Limb (tissue), 2 donors: ENCODE results near the gene COL5A2.
A peak's percentile ranks its signal among the peaks of the same experiment; 100 is the strongest.

Experiments
- DNase-seq, 2 donors: peaks; one replicate each; pipeline ENCODE4 v3.0.0-alpha.2; 2016; ENCODE audit errors: extremely low spot score in 2 of 2

COL5A2 gene

DNA sequence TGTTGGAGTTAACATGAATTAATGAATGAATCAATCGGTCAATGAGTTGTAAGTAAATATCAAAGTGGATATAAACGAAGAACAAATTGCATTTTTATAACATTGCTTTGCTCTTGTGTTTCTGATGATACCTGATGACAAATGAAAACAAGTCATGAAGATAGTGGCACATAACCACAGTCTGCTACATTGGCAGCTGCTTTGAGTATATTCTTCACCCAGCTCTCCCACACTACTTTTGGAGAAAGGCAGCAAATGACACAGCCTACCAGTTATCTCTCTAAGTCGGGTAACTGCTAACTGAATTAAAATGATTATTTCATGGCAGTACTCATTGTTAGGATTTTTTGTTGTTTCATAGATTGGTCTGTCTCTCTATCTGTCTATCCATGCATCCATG, 76.8 kb downstream of the COL5A2 start:
- DNase-seq: no peak

DNA sequence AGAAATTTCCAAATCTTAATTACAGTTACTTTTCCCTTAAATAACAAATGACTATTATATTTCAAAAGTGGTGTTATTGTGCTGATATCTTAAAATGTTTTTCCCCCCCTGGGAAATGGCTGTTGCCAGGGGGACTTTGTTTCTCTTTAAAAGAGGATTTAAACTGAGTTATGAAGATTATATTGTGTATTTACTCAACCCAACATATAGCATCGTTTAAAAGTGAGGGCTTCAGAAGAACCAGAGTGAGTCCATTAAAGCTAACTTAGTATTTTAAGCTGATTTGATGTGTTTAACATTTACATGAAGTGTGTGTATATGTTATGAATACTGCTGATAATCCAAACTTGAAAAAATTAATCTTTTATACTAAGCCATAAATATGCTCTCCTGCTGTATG, 81.6 kb downstream of the COL5A2 start:
- no peak for DNase-seq

DNA sequence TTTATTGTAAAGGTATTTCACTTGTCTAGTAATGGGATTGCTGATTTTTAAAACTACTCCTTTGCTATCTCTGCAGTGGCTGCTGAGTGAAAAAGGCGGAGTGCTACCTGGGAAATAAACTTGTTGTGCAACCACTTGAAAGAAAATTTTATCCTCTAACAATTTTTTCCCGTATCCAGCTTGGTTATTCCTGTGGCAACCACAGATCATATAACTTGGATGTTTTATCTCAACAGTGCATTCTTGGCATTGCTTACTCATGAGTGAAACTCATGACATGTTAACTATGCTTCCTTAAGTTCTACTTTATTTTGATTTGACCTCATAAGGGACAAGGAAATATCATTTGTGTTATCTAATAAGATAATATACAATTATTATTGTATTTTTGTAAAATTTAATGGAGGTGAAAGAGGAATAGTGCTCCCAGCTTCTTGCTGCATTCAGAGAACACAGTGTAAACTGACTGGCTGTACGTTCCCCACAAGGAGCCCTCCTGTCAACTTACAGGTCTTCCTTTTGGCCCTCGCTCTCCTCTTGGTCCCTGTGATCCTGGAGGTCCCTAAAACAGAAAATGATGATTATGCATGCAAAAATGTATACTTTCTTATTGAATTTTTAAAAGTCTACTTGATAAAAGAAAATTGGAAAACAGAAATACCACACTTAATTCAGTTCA, 82.7 kb downstream of the COL5A2 start:
- DNase-seq: no peak

DNA sequence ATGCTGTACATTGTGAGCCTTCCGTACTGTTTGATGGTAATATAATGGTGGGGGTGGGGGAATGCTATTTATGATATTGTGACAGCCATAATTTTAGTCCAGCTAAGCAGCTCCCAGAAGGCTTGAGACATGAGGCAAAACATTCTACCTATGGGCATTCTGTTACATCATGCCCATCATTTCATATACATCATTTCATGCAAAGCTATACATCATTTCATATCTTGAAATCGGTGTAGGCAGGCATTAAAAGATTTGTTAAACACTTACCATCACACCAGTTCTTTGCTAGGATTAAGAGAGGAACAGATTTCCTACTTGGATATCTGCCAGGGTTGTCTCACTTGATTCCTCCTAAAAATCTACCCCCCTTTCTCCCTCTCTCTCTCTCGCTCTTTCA, 84.5 kb downstream of the COL5A2 start:
- DNase-seq: no peak

DNA sequence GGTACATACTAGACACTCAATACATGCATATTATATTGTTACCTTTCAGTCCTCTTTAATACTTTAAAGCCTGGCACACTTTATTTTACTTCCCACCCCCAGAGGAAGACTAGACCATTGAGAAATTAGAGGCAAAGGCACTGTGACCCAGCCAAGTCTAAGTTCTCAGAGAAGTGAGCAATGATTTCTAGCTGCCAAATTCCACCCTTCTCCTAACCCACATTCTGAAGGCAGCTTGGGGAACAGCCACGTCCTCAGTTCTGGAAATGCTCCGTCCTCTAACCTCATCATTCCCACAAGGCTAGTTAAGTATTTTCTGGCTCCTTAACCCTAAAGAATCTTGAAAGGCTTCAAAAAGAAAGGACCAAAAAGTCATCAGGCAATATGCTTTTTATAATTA, 86.6 kb downstream of the COL5A2 start:
- peak in 1 of 2 donors; percentile 48 for DNase-seq

DNA sequence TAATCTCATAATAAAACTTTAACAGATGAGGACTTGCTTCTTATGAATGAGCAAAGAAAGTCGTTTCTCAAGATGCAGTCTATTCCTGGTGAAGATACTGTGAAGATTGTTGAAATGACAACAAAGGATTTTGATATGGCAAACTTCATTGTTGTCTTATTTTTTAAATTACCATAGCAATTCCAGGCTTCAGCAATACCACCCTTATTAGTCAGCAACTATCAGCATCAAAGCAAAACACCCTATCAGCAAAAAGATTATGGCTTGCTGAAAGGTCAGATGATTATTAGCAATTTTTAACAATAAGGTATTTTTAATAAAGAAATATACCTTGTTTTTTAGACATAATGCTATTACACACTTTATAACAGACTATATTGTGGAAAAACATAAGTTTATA, 88.3 kb downstream of the COL5A2 start:
- no peak for DNase-seq

DNA sequence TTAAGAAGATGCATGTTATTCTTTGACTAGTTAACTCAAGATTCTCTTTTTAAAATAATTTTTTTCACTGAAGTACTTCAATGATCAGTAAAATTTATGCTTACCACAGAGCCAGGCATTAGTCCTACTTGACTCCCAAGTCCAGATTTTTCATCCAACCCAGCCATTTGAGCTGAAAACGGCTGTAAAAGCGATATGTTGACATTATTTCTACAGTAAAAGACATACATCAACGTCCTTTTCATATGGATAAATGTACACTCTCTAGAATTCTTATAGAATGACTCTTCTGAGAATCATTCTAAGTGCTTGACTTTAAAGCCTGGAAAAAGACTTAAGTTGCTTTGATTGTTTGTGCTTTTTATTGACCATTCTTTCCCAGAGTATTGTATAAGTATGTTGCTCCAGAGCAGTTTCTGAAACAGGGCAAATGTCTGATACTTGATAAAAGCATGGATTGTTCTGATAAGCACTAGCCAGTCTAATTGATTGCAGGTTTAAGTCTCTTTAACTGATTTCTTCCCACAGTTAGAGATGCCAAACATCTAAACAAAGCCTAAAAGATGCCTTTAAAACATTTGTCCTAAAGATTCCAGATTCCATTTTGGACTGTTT, 90.9 kb downstream of the COL5A2 start:
- DNase-seq: peak in 1 of 2 donors; percentile 48

DNA sequence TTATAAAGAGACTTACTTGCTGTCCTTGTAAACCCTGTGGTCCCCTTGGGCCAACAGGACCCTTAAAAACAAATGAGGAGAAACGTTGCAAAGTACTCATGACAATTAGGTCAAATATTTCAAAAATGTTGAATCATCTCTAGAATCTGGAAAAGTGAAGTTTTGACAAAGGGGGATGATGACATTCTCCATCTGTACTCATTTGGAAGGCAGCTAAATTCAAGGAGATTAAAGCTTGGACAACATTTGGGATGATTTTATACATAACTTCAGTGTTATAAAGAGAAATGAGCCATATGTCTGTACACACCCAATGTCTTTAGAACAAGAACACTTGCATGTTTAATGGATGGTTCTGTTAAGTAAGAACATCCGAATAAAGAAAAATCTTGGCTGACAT, 92.9 kb downstream of the COL5A2 start:
- no peak for DNase-seq

DNA sequence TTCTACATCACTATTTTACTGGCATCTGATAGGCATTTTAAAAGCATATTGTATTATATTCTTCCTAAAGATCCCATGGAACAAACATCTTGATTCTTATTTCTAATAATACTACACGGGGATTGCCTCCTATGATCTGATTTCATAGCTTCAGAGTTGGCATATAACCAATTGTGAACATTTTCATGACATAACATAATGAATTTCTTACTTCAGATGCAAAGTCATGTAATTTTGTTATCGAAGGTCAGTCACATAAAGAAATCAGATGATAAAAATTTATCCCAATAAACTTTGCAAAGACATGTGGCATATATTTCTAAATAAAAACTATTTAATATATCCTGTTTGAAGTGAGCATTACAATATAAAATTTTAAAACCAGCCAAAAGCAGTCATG, 93.3 kb downstream of the COL5A2 start:
- DNase-seq: no peak

DNA sequence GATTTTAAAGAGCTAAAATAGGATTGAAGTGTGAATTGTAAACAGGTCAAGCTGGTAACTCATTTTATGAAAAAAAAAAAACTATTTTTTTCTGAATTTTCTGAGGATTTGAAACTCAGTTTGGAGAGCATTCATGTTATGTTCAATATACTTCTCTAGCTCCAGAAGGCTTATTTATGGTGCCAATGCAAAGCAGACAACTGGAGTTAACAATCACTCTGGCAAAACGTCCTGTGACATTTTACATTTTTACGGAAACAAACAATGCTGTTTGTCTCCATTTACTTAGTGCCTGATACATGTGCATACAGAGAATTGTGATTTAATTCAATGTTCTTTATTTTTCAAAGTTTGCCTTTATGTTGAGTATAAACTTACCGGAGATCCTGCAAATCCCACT, 96.0 kb downstream of the COL5A2 start:
- DNase-seq: no peak

DNA sequence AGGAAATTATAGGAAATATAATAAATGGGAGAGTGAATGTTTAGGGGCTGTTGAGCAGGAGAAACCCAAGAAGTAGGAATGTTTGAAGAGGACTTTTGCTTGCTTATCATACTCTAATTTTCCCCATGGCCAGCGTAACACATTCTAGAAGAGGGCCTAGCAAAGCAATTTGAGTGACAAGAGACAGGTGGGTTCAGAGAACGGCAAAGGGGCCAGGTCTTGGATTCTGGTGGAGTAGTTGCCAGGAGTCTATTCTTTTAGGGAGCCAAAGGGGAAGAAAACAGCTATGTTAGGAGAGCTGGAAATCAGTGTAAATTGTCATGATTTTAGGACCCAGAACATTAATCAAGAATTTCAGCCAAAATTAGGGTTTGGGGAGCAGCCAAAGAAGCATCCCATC, 96.5 kb downstream of the COL5A2 start:
- no peak for DNase-seq

DNA sequence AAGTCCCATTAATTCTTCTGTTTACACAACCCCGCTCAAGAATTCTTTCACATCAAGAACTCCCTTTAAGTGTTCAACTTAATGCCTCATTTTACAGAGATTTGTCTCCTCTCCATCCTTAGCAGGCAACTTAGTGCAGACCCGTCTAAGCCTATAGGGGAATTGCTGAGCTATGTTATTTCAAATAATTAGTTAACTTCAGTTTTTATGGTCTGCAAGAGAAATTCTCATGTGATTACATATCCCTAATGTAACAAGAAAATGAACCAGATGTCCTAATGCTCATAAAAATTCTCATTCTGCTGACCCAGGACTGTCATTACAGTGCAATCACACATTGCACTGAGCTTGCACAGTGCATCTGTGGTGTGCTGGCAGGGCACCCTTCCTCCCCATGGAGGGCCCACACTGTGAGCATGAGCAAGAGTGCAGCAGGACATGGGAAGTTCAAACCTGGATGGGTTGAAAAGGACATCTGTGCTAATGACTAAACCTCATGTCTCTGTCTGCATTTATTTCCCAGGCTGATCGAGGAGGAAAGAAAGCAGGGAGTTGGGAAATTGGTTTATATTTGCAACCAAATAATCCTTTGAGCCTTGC, 97.1 kb downstream of the COL5A2 start:
- peak; percentile 45 to 50 for DNase-seq

DNA sequence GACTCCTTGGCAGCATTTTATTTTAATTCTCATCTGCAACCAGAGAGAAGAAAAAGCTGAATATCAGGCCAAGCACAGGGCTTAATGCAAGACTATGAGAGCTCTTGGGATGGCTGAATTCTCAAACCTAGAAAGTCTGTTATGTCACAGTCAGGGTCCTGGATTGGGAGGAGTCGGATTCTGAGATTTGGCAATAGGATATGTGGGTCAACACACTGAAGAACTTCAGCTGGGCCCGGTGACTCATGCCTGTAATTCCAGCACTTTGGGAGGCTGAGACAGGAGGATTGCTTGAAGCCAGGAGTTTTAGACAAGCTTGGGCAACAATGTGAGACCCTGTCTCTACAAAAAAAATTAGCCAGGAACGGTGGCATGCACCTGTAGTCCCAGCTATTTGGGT, 103.0 kb downstream of the COL5A2 start:
- DNase-seq: no peak

DNA sequence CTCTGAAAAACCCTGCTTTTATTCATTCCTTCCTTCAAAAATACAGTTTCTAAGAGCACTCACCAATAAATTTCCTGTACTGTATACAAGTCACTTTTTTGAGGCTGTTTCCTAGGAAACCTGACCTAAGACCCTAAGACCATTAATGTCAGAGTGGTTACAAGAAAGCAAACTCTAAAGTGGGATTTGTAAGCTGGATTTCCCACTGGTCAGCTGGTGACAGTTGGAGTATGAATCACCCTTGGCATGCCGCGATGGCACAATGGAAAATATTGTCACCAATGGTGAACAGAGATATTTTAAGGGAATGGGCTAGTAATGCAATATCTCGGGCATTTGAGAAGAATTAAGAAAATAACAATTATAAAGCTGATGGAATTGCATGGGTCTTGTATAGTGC, 103.4 kb downstream of the COL5A2 start:
- DNase-seq: no peak

DNA sequence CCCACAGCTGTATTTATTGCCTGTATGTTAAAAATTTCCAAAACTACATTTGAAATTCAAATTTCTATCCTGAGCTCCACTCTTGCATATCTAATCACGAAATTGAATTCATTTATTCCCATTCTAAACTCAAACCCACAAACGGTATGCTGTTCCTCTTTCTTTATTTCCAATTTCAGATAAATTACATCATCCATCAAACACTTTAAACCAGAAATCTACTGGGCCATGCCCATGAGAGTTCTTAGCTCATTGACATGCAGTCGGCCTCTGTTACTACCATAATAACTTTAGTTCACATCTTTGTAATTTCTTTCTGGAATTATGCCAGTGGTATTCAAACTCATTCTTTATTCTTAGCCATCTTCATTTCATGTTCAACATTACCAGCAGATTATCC, 105.1 kb downstream of the COL5A2 start:
- no peak for DNase-seq

DNA sequence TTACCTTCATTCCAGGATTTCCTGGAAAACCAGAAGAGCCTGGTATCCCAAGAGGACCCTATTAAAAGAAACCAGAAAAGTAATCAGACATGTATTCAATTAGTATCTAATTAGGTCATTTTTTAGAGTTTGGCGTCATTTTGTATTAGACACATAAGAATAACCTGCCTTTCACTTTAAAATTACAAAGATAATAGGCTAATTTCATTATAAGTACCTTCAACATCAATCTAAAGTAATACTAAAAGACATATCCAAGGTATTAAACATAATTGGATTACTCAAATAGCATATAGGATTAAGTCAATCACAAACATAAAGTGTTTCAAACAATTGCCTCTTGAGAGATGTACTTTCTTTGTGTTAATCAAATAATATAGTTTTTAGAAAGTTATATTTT, 107.5 kb downstream of the COL5A2 start:
- DNase-seq: no peak

DNA sequence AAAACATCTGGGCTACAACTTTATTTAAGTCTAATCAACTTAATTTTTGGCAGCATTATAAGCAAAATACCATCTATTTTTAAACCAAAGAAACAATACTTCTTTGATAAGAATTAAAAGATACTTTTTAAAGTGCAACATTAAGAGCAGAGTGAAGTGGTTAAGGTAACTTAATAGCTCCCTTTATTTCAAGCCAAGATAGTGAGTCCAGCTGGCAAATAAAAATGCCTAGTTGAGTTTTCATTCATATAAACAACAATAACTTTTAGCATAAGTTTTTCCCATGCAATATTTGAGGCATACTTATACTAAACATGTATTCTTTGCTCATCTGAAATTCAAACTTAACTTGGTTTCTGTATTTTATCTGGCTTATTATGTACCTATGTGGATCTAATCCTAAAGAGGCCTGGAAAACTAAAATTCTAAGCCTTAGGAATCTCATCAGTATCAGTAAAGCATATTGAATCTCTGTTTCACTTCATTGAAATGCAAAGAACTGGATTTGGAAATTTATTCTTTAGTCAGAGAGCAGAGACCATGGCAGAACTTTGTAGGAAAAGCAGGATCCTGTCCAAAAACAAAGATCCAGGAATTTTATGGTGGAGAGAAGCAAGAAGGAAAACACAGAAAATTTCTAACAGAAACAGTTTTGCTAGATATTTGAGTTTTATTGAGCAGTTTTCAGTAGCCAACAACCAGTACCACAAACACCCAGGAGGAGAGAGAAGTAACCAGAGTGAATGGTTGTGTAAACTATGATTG, 109.5 kb downstream of the COL5A2 start:
- DNase-seq: no peak

DNA sequence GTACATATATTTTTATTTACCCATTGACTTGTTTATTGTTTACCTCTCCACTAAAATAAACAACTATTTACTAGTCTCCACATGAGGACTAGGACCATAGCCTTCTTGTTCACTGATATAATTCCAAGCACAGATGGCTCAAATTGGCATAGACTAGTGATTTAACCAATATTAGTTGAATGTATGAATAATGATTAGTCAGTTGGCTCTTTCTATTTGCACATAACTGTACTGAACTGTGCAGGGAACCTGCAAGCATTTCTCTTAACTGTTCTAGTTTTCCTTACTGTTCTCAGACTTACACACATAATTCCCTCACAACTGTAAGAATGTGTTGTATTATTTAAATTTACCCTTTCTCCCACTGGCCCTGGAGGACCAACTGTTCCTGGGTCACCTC, 113.5 kb downstream of the COL5A2 start:
- no peak for DNase-seq

DNA sequence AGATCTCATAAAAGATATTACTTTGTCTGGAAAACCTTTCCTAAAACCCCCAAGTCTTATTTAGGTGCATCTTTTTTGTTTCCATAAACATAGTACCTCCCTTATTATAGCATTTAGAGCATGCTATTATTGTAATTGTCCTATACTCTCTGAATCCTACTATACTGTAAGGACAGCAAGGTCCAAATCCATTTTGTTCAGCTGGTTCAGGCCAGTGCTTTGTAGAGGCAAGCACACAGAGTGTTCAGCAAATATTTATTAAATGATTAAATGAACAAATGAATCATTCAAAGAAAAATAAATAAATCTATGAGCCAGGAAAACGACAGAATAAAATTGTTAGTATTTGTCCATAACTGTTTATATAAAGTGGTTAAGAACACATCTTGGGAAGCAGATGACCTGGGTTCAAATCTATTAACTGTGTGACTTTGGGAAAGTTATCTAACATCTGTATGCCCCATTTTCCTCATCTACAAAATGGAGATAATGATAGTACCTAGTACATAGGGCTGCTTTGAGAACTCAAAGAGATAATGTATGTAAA, 119.4 kb downstream of the COL5A2 start:
- no peak for DNase-seq

DNA sequence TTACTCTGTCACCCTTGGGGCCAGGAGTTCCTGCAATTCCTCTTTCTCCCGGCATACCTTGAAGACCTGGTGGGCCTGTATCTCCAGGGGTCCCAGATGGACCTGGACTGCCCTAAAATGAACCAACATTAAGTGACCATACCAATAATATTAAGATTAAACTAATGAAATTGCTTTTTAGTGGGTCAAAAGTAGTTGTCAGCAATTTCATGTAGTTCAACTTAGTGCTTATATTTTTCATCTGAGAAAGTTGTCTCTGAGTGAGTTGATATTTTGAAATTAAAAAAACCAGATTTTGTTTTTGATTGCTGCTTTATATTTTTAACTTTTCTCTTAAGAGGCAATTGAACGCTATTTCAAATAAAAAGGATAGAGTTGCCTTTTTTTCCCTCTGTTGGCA, 122.2 kb downstream of the COL5A2 start:
- no peak for DNase-seq

DNA sequence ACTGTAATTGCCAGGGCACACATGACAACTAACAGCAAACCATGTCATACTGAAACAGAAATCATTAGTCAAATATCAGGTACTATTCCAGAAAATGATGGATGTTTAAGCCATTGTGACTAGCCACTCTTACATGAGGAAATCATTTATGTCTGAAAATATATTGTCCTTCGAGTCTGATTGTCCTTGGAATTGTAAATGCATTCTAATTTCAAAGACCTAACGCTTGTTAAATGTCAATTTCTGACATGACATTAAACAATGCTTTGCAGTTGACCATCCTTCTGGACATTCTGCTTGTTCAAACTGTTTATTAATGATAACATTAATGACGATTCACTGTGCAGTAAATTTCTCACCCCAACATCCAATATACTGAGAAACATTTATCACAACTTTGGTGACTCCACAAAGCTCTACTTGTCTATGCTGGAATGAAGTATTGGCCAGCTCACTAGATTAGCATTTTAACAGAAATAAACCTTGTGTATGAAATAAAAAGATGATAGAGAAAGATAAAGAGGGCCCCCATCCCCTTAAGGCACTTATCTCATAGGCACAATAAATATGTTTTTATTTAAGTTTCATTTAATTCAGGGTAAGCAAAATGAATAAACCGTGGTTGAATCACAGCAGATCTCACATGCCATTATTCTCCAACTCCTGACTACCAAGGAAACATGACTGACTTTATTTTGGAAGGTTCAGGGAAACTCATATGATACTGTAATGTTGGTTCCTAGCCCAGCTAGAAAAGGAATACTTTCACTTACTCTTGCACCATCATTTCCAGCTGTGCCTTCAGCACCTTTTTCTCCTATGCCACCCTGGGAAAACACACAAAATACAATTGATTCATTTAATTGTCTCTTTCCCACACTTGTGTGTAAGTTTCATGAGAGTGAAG, 123.1 kb downstream of the COL5A2 start:
- DNase-seq: no peak
